GM21381 (cell line): ENCODE results near the gene CCDC18.

ENCODE experiments used
- ATAC-seq: cut with Tn5 transposase; IDR thresholded peaks from one replicate; pipeline ENCODE4 v1.9.1; 2021; ENCODE audit warnings: mild to moderate bottlenecking, moderate library complexity; ENCODE audit not compliant: unreplicated experiment

Gene CCDC18

DNA sequence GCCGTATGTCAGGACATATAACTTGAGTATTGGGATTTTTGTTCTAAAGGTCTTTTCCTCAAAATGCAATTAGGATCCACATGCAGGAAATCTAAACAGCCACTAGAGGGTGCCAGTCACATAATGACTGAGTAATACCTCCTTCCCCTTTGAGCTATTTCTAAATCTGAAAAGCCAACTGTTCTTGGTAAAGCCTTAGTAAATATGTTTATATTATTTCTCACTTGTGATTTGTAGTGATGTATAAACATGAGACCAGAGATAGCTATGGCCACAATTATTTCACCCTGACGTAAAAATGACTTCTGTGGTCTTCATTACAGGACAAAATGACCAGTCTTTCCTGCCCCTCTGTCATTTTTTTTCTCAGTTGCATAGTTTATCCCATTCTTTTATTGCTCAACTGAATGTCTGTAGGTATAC, 124.2 kb downstream of the CCDC18 start:
- ATAC-seq = no peak

DNA sequence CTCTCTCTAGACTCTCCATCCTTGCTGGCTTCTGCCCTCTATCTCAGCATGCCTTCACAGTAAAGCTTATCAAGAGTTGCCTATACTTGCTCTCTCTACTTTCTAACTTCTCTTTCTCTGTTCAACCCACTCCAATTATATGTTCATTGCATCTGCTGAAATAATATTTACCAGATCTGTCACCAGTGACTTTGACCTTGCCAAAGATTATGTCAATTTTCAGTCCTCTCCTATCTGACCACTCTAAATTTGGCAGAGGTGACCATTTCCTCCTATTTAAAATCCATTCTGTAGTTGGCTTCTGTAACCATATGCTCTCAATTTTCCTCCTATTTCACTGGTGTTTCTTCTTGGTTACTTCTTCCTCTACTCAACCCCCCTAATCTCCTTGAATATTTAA, 126.4 kb downstream of the CCDC18 start:
- no peak for ATAC-seq

GRCh38 chr1:93313026-93313425, 132.5 kb downstream of the CCDC18 start:
- ATAC-seq = no peak

DNA sequence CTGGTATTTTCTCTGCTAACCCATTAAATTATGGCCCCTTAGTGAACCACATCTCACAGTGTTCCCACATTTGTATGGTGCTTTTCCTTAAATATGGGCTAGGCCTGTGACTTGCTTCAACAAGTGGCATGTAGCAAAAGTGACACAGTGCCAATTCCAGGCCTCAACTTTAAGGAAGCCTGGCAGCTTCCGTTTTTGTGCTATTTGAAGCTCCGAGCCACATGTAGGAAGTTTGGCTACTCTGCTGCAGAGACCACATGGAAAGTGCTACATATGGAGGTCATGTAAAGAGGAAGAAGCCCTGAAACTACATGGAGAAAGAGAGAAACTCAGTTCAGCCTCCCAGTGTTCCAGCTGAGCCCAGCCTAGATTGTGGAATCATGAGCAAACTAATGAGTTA, 136.7 kb downstream of the CCDC18 start:
- ATAC-seq = no peak

- ATAC-seq = no peak
Observed at GRCh38 chr1:93317943-93318342, 137.4 kb downstream of the CCDC18 start.

DNA sequence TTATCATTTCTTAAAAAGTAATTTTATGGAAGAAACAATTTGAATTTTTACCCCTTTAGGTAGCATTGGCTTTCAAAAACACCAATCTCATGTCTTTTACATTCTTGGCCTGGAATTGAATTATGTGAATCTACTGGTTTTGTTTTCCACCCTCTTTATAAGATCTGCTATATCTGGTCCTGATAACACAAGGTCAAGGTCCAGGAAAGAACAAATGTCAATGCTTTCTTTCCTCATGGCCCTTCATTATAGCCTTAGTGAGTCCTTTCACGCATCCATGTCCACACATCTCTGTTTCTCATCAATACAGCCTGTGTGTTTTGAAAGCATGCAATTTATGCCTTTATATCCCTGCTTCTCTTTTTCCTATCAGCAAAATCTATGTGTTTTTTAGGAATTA, 141.2 kb downstream of the CCDC18 start:
- ATAC-seq = no peak

- no peak for ATAC-seq
Observed at GRCh38 chr1:93322349-93322748, 141.8 kb downstream of the CCDC18 start.

- ATAC-seq = no peak
Observed at GRCh38 chr1:93323185-93323820, 142.8 kb downstream of the CCDC18 start.

DNA sequence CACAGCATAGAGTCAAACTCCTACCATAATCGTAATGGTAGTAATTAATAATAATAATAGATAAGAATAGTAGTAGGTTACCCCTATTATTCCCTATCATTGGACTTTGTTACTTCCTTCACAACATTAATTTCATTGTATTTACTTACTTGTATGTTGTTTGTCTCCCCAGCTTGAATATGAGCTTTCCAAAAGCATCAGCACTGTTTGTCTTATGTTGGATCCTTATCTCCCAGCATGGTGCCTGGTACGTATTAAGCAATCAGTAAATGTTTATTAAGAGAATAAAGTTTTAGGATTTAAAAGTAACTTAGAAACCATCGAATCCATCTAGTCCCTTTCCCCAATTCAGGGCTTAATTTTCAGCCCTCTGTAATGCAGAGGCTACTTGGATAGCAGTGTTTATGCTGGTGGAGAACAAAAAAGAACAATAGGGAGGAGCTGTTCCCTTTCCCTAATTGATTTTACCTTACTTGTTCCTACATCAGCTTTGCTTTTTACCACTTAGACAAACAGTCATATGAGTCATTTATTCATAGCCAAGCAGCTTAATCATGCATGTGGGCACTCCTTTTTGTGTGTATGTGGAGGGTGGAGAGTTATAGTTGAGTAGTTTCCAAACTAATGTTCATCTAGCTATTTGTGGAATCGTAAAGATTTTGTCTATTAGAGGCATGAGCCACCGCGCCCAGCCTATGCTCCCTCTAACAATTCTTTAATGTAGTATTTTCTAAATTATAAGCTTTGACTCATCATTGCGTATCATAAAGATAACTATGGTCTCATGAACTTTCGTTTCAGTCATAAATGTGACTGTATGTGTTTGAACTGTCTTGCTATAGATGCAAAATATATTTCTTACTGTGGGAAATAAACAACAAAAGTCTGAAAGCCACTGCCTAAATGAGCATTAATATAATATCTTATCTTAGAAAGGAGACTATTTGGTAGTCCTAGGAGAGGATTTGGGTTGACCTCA, 144.3 kb downstream of the CCDC18 start:
- ATAC-seq = no peak
